Upper lobe of right lung (tissue), 1 donor: ENCODE data around the gene DZIP1. TPM values are rescaled to one million over a fixed set of nuclear protein-coding genes. Genes with fewer than 3 reads are reported as not detected.

ENCODE experiments used
- ATAC-seq: fragments of 200-7000 bp; cut with Tn5 transposase; one replicate; pipeline ENCODE4 v1.9.1; 2020; ENCODE audit warnings: mild to moderate bottlenecking, moderate library complexity
- DNase-seq: peaks from one replicate; pipeline ENCODE4 v3.0.0-alpha.2; 2020
- H3K27ac ChIP-seq: fragments of 200-600 bp; one replicate; pipeline ENCODE4 v1.8.0; 2022
- H3K27me3 ChIP-seq: fragments of 200-600 bp; one replicate; pipeline ENCODE4 v1.8.0; 2022; ENCODE audit warnings: mild to moderate bottlenecking
- H3K36me3 ChIP-seq: fragments of 200-600 bp; one replicate; pipeline ENCODE4 v1.8.0; 2022
- H3K4me1 ChIP-seq: fragments of 200-600 bp; one replicate; pipeline ENCODE4 v1.8.0; 2022
- H3K4me3 ChIP-seq: fragments of 200-600 bp; one replicate; pipeline ENCODE4 v1.8.0; 2022; ENCODE audit warnings: mild to moderate bottlenecking
- H3K9me3 ChIP-seq: fragments of 200-600 bp; one replicate; pipeline ENCODE4 v1.8.0; 2022
- intact Hi-C: fragments of 100-400 bp; cut with DNase I; formaldehyde crosslinking; loops from one replicate; pipeline ENCODE4 v1.11.0; 2022
- total RNA-seq: library from RNA; stranded (reverse); fragmentation: NEBNext Ultra II Directional; extraction: Animal tissue kit (Norgen Biotek cat#: 25700); gene quantifications from one replicate; pipeline ENCODE4 v1.2.1, GENCODE V29; 2021
- TF ChIP-seq, protein P1 (sequence below): fragments of 200-600 bp; IDR thresholded peaks from one replicate; pipeline ENCODE4 v1.8.0; 2022; ENCODE audit warnings: antibody characterized with exemption
- donor health status: DM: no; HTN: yes; CAD: no; lungs with severe emphysema.

The DZIP1 gene
- total RNA-seq, 1 donor from 2014 or later: 7.1 TPM

DNA sequence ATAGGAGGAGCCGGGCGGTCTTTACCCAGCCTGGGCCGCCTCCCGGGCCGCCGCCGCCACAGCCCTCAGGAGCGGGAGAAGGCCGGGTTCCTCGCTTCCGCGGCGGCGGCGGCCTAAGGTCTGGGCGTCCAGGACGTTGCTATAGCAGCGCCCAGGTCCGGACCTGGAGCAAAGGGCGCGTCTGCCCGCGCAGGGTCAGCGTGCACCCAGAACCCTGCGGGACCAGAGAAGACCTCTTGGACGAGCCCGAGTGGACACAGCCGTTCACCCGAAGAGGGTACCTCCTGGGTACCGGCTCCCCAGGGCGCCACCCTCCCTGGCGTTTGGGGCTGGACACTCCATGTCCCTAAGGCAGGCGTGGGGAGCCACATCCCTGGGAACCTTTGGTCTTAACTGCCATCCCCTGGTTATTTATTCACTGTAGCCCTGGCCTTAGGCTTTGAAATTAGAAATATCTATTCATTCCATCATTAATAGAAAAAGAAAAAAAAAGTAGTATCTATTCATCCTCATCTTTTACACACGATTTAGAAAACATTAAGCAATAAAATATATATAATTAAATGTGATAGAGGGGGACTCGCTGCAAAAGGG is 2.4 kb downstream of the DZIP1 start:
- peaks cover 10% of the 10 kb centered on the region for H3K4me1 ChIP-seq
- no peak overlapping the region for H3K27ac ChIP-seq
- peak overlapping the region; percentile 41 for H3K4me3 ChIP-seq
- H3K36me3 ChIP-seq: no peaks in the 10 kb centered on the region
- intact Hi-C loops: no loop called here
- no peaks in the 10 kb centered on the region for H3K9me3 ChIP-seq
- TF ChIP-seq, protein P1, sequence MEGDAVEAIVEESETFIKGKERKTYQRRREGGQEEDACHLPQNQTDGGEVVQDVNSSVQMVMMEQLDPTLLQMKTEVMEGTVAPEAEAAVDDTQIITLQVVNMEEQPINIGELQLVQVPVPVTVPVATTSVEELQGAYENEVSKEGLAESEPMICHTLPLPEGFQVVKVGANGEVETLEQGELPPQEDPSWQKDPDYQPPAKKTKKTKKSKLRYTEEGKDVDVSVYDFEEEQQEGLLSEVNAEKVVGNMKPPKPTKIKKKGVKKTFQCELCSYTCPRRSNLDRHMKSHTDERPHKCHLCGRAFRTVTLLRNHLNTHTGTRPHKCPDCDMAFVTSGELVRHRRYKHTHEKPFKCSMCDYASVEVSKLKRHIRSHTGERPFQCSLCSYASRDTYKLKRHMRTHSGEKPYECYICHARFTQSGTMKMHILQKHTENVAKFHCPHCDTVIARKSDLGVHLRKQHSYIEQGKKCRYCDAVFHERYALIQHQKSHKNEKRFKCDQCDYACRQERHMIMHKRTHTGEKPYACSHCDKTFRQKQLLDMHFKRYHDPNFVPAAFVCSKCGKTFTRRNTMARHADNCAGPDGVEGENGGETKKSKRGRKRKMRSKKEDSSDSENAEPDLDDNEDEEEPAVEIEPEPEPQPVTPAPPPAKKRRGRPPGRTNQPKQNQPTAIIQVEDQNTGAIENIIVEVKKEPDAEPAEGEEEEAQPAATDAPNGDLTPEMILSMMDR: no peak
- ATAC-seq: peak; percentile 82
- H3K27me3 ChIP-seq: peaks cover 45% of the 10 kb centered on the region
- DNase-seq: peak; percentile 69

- no peak overlapping the region for H3K27ac ChIP-seq
- intact Hi-C loops: no loop called here
- peaks cover 45% of the 10 kb centered on the region for H3K27me3 ChIP-seq
- H3K4me1 ChIP-seq: peaks cover 10% of the 10 kb centered on the region
- H3K36me3 ChIP-seq: no peaks in the 10 kb centered on the region
- TF ChIP-seq, protein P1: no peak
- DNase-seq (no peak), ATAC-seq (peak; percentile 12)
- peak overlapping the region; percentile 41 for H3K4me3 ChIP-seq
- H3K9me3 ChIP-seq: no peaks in the 10 kb centered on the region
Measured at GRCh38 chr13:95641291-95642027, 3.0 kb downstream of the DZIP1 start.

DNA sequence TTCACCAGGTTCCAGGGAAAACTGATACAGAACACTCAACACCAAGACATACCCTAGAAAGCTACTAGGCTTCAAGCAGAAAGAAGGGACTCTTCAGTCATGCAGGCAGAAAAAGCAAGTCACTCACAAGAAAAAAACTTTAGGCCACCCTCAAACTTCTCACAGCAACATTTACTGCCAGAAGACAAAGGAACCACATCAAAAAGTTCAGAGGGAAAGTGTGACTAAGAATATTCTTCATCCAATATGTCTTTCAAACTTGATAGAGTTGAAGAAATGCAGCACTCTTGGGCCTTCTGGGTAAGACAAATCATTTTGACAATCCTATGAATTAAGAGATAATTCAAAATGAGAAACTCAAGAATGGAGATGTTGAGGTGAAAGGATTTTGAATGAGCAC is 7.7 kb downstream of the DZIP1 start:
- peaks cover 13% of the 10 kb centered on the region for H3K27me3 ChIP-seq
- no peak overlapping the region for H3K4me3 ChIP-seq
- H3K36me3 ChIP-seq: no peaks in the 10 kb centered on the region
- DNase-seq: no peak
- no peaks in the 10 kb centered on the region for H3K4me1 ChIP-seq
- no peak overlapping the region for H3K27ac ChIP-seq
- no peaks in the 10 kb centered on the region for H3K9me3 ChIP-seq
- intact Hi-C loops: no loop called here
- no peak for ATAC-seq
- TF ChIP-seq, protein P1: no peak

DNA sequence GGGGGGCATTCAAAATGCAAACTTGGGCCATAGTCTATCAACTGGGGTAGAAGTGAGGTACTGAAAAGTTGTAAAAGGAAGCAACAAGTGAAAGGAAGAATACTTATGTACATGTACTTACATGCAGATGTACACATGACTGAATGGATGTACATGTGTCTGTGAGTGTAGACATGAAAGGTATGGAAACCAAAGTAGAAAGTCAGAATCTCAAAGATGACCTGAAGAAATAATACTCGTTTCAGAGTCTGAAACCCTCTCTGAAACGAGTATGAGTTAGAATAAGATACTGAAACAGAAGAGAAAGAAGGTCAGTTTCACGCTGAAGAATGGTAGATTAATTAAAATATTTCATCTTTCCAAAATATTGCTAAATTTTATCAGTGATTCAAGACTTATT is 13.9 kb downstream of the DZIP1 start:
- intact Hi-C loops: no loop called here
- no peaks in the 10 kb centered on the region for H3K9me3 ChIP-seq
- no peaks in the 10 kb centered on the region for H3K4me1 ChIP-seq
- no peaks in the 10 kb centered on the region for H3K27me3 ChIP-seq
- H3K36me3 ChIP-seq: peaks cover 8% of the 10 kb centered on the region
- TF ChIP-seq, protein P1: no peak
- H3K27ac ChIP-seq: no peak overlapping the region
- no peak for ATAC-seq
- no peak overlapping the region for H3K4me3 ChIP-seq
- no peak for DNase-seq

DNA sequence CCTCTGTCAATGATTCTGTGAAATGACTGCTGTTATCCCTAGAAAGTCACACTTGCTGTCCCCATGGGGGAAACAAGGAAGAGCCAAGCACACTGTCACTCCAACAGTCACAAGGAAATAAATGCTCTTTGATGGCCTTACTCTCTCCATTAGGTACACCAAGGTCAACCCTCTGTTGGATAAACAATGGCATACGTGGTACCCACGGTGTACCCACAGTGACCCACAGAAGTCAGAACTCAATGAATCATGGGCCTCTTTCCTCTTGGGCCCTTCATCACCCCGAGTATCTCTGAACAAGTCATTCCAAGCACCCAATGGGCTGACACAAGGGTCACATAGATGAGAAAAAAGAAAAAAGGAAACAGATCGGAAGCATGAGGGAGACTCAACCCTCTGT is 15.4 kb downstream of the DZIP1 start:
- no peaks in the 10 kb centered on the region for H3K9me3 ChIP-seq
- H3K27me3 ChIP-seq: no peaks in the 10 kb centered on the region
- ATAC-seq (no peak), DNase-seq (no peak)
- H3K27ac ChIP-seq: no peak overlapping the region
- H3K4me3 ChIP-seq: no peak overlapping the region
- H3K36me3 ChIP-seq: peaks cover 8% of the 10 kb centered on the region
- H3K4me1 ChIP-seq: no peaks in the 10 kb centered on the region
- TF ChIP-seq, protein P1: no peak
- intact Hi-C loops: no loop called here
